NT2/D1 (cell line): ENCODE results near the gene ZC3H12D.

Experiments used
- SUZ12 ChIP-seq: IDR thresholded peaks from 2 replicates; pipeline ENCODE4 v1.6.1; 2011; ENCODE audit not compliant: insufficient read length, insufficient read depth; ENCODE audit errors: extremely low read depth
- YY1 ChIP-seq: IDR thresholded peaks from 2 replicates; pipeline ENCODE4 v1.6.1; 2011; ENCODE audit not compliant: insufficient read length, insufficient read depth
- ZNF274 ChIP-seq: IDR thresholded peaks from 2 replicates; pipeline ENCODE4 v1.6.1; 2011; ENCODE audit warnings: mild to moderate bottlenecking, low read depth, low read length

GRCh38 chr6:149445095-149445466, 39.7 kb downstream of the ZC3H12D start:
- TF ChIP-seq SUZ12 (no peak), ZNF274 (no peak), YY1 (no peak)
